ENCODE results near the gene PFKFB2.

DNA sequence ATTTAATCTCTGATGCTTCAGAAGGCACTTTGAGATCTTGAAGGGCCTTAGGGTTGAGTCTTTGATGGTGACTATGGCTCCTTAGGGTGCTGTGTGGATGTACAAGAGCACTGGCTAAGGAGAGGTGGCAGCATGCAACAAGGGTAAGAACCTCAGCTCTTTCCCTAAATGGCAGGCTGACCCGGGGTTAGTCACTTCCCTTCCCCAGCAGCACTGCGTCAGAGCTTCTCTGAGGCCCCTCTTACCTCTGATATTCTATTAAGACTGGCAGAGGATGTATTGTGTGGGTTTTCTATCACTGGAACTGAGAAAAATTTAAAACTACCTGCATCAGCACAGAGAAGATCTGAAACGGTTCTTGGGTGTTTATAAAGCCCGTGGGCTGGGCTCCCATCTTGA, 32.4 kb upstream of the PFKFB2 start:
- TF ChIP-seq CTCF (optimal IDR thresholded peaks at IDR 0.05 in 1 of 3, IDR thresholded peaks at IDR 0.05 in 1 of 3, conservative IDR thresholded peaks at IDR 0.05 in 1 of 3; ENCODE audit: extremely low read depth in 1 of 3, insufficient read depth in 2 of 3, low read length in 3 of 3) (peak in 1 of 3 experiments; percentile 34), EZH2 (IDR thresholded peaks at IDR 0.05; ENCODE audit: low read length) (no peak)
